Neural progenitor cell (in vitro differentiated cells): Measurements from ENCODE around the gene N4BP3.

Source experiments
- EZH2 ChIP-seq: fragments of 200-600 bp; sonication (generic); IDR thresholded peaks from 2 replicates; pipeline ENCODE4 v1.6.1; 2017; ENCODE audit warnings: antibody characterized with exemption, mild to moderate bottlenecking, moderate library complexity
- EZH2phosphoT487 ChIP-seq: fragments of 200-600 bp; sonication (generic); IDR thresholded peaks from 2 replicates; pipeline ENCODE4 v1.6.1; 2017; ENCODE audit warnings: antibody characterized with exemption
- TF ChIP-seq, protein P1 (sequence below): fragments of 200-600 bp; sonication (generic); IDR thresholded peaks from 2 replicates; pipeline ENCODE4 v1.5.1; 2017; ENCODE audit warnings: antibody characterized with exemption, mild to moderate bottlenecking

DNA sequence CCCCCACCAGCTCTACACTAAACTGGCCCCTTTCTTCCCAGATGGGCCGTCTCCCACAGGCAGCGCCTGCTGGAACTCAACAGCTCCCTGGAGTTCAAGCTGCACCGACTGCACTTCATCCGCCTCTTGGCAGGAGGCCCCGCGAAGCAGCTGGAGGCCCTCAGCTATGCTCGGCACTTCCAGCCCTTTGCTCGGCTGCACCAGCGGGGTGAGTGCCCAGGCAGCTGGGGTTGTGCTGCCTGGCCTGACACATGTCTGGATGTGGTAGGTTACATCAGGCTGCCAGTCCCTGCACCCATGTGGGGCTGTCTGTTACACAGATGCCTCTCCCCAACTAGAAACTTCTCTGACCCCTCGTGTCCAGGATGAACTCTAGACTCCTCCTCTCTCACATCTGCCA is 30.6 kb downstream of the N4BP3 start:
- TF ChIP-seq, protein P1, sequence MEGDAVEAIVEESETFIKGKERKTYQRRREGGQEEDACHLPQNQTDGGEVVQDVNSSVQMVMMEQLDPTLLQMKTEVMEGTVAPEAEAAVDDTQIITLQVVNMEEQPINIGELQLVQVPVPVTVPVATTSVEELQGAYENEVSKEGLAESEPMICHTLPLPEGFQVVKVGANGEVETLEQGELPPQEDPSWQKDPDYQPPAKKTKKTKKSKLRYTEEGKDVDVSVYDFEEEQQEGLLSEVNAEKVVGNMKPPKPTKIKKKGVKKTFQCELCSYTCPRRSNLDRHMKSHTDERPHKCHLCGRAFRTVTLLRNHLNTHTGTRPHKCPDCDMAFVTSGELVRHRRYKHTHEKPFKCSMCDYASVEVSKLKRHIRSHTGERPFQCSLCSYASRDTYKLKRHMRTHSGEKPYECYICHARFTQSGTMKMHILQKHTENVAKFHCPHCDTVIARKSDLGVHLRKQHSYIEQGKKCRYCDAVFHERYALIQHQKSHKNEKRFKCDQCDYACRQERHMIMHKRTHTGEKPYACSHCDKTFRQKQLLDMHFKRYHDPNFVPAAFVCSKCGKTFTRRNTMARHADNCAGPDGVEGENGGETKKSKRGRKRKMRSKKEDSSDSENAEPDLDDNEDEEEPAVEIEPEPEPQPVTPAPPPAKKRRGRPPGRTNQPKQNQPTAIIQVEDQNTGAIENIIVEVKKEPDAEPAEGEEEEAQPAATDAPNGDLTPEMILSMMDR, result no peak
- TF ChIP-seq EZH2 (no peak), EZH2phosphoT487 (no peak)
